PC-9 (cell line): ENCODE results near the gene INAFM2.

Experiments used
- CTCF ChIP-seq: fragments of 200-600 bp; sonication (generic); conservative IDR thresholded peaks from 2 replicates; pipeline ENCODE4 v1.6.1; 2017; ENCODE audit warnings: mixed run types, antibody characterized with exemption, mild to moderate bottlenecking, moderate library complexity
- EZH2 ChIP-seq: fragments of 200-600 bp; sonication (generic); IDR thresholded peaks from 2 replicates; pipeline ENCODE4 v1.8.0; 2017; ENCODE audit warnings: antibody characterized with exemption, low read depth

- TF ChIP-seq CTCF (no peak), EZH2 (no peak)
These were observed 46.6 kb upstream of the INAFM2 start for GRCh38 chr15:40276927-40277326.
